MCF 10A (cell line): ENCODE data around the gene GIGYF1. TPM values are rescaled to one million over a fixed set of nuclear protein-coding genes. Genes with fewer than 3 reads are reported as not detected.

Experiments
- BruUV-seq: library from RNA; stranded (reverse); fragments of 400-500 nt; replicated peaks from 2 replicates; lab custom pipeline; 2021; lab: Mats Ljungman, UMichigan
- CTCF ChIA-PET: fragments of 300-600 bp; sonication (Branson Sonifier 250); formaldehyde crosslinking; extraction: SDS; loops from one replicate; lab custom pipeline; 2021; ENCODE audit warnings: antibody characterized with exemption, inconsistent platforms; lab: Yijun Ruan, JAX
- POLR2A ChIA-PET: fragments of 300-600, 350-650 bp; sonication (Branson Sonifier 250); formaldehyde crosslinking; extraction: SDS; loops from one replicate; lab custom pipeline; 2020; ENCODE audit warnings: antibody characterized with exemption, inconsistent platforms; lab: Yijun Ruan, JAX
- DNase-seq: peaks from one replicate; pipeline ENCODE4 v3.0.0-alpha.2; 2018; ENCODE audit not compliant: unreplicated experiment
- H3K27ac Mint-ChIP-seq: one replicate; pipeline ENCODE4 v1.8.0; 2022; ENCODE audit warnings: mild to moderate bottlenecking, low read depth, mixed read lengths; ENCODE audit not compliant: unreplicated experiment
- H3K27me3 Mint-ChIP-seq: one replicate; pipeline ENCODE4 v1.8.0; 2022; ENCODE audit warnings: mixed read lengths; ENCODE audit not compliant: insufficient read depth, unreplicated experiment
- H3K36me3 Mint-ChIP-seq: one replicate; pipeline ENCODE4 v1.8.0; 2022; ENCODE audit warnings: mild to moderate bottlenecking, moderate library complexity, mixed read lengths; ENCODE audit not compliant: insufficient read depth, unreplicated experiment
- H3K4me1 Mint-ChIP-seq: one replicate; pipeline ENCODE4 v1.8.0; 2022; ENCODE audit warnings: mixed read lengths; ENCODE audit not compliant: insufficient read depth, unreplicated experiment
- H3K4me3 Mint-ChIP-seq: one replicate; pipeline ENCODE4 v1.8.0; 2022; ENCODE audit warnings: mild to moderate bottlenecking, moderate library complexity, mixed read lengths; ENCODE audit not compliant: unreplicated experiment
- H3K9me3 Mint-ChIP-seq: one replicate; pipeline ENCODE4 v1.8.0; 2022; ENCODE audit warnings: mixed read lengths; ENCODE audit not compliant: unreplicated experiment
- CTCF ChIP-seq: fragments of 200-600 bp; IDR thresholded peaks from one replicate; pipeline ENCODE4 v1.8.0; 2022; ENCODE audit warnings: antibody characterized with exemption, mild to moderate bottlenecking; ENCODE audit not compliant: unreplicated experiment
- intact Hi-C: fragments of 100-400 bp; cut with micrococcal nuclease; formaldehyde crosslinking; loops from 2 replicates; pipeline ENCODE4 v1.14.1; 2022
- total RNA-seq: library from RNA; stranded (reverse); gene quantifications from 2 replicates; pipeline ENCODE4 v1.2.3, GENCODE V29; 2022

Gene GIGYF1
- total RNA-seq, 1 experiment from 2014 or later = 40.1 TPM

GRCh38 chr7:100691676-100692577, 2.1 kb downstream of the GIGYF1 start:
- ChIA-PET POLR2A (interaction anchor here (0.6 to 7.6 kb wide), 8 partner anchors 10 to 526 kb away, joined by 3 to 57 read pairs (median 15); partner anchors contain the start of genes FBXO24, GNB2, LRCH4 and POP7), CTCF (interaction anchor here (0.5 to 7.2 kb wide), 48 partner anchors 13 to 721 kb away, joined by 3 to 103 read pairs (median 4); partner anchors contain the start of genes EPO, FBXO24, LRCH4 and MOSPD3)
- no peaks in the 10 kb centered on the region for H3K27me3 Mint-ChIP-seq
- TF ChIP-seq CTCF = peak; percentile 81
- DNase-seq = peak; percentile 82
- peaks cover 31% of the 10 kb centered on the region for H3K36me3 Mint-ChIP-seq
- no peaks in the 10 kb centered on the region for H3K9me3 Mint-ChIP-seq
- intact Hi-C loops = loop anchor here (1.0 to 5.0 kb wide), 3 partner anchors 90 to 225 kb away; partner anchors contain the start of gene PCOLCE
- peak overlapping the region; percentile 92 for H3K27ac Mint-ChIP-seq
- peaks cover 19% of the 10 kb centered on the region for H3K4me1 Mint-ChIP-seq
- peak overlapping the region; percentile 93 for H3K4me3 Mint-ChIP-seq
- TSS peak; percentile 52 for BruUV-seq

GRCh38 chr7:100689230-100690135, 4.6 kb downstream of the GIGYF1 start:
- no TSS peak for BruUV-seq
- CTCF ChIA-PET = interaction anchor here (0.5 to 7.2 kb wide), 10 partner anchors 11 to 243 kb away, joined by 3 to 103 read pairs (median 12); partner anchors contain the start of genes MOSPD3, POP7 and SLC12A9
- no peak for DNase-seq
- Mint-ChIP-seq H3K27ac (no peak overlapping the region), H3K4me1 (peaks cover 19% of the 10 kb centered on the region), H3K9me3 (no peaks in the 10 kb centered on the region), H3K4me3 (no peak overlapping the region), H3K36me3 (peaks cover 52% of the 10 kb centered on the region), H3K27me3 (no peaks in the 10 kb centered on the region)
- POLR2A ChIA-PET = interaction anchor here (0.7 to 7.6 kb wide), 5 partner anchors 15 to 126 kb away, joined by 3 to 57 read pairs (median 4); partner anchors contain the start of genes MOSPD3 and POP7
- intact Hi-C loops = loop anchor here (5.0 kb wide), 2 partner anchors 87 to 222 kb away; partner anchors contain the start of gene PCOLCE
- TF ChIP-seq CTCF = no peak

- no peak overlapping the region for H3K27ac Mint-ChIP-seq
- CTCF ChIA-PET = interaction anchor here (0.7 to 6.0 kb wide), 3 partner anchors 103 to 193 kb away, joined by 3 to 87 read pairs (median 3); no protein-coding TSS in a partner anchor
- no TSS peak for BruUV-seq
Observed at GRCh38 chr7:100688326-100688860, 5.7 kb downstream of the GIGYF1 start.

More at GRCh38 chr7:100688326-100688860, 5.7 kb downstream of the GIGYF1 start:
- DNase-seq = no peak
- no peak overlapping the region for H3K4me3 Mint-ChIP-seq
- H3K9me3 Mint-ChIP-seq = no peaks in the 10 kb centered on the region
- peaks cover 56% of the 10 kb centered on the region for H3K36me3 Mint-ChIP-seq
- POLR2A ChIA-PET = no interaction called here
- intact Hi-C loops = no loop called here
- TF ChIP-seq CTCF = no peak
- no peaks in the 10 kb centered on the region for H3K27me3 Mint-ChIP-seq
- H3K4me1 Mint-ChIP-seq = peaks cover 19% of the 10 kb centered on the region
